K562 (cell line): ENCODE results near the gene NTNG1.

Experiments used
- CHCHD3 ChIP-seq: fragments of 250-450 bp; sonication (Bioruptor Pico); IDR thresholded peaks from 2 replicates; pipeline ENCODE4 v2.1.2; 2022; ENCODE audit warnings: mild to moderate bottlenecking
- CTCF ChIP-seq, 3 experiments: IDR thresholded peaks in 2 of 3; conservative IDR thresholded peaks in 1 of 3; 2 replicates each; pipeline ENCODE4 v1.5.1; 2011 to 2012; ENCODE audit warnings: low read length in 3 of 3, mild to moderate bottlenecking in 3 of 3, control low read depth in 2 of 3, improper control_type of control experiment in 1 of 3, inconsistent platforms in 1 of 3, low read depth in 1 of 3, mixed read lengths in 1 of 3, moderate library complexity in 1 of 3; ENCODE audit not compliant: insufficient read depth in 2 of 3
- DNMT1 ChIP-seq: fragments of 450-650 bp; IDR thresholded peaks from 2 replicates; pipeline ENCODE4 v1.6.1; 2016; ENCODE audit warnings: antibody characterized with exemption, mild to moderate bottlenecking
- EP300 ChIP-seq: IDR thresholded peaks from 2 replicates; pipeline ENCODE4 v1.6.1; 2012; ENCODE audit warnings: low read length, improper control_type of control experiment
- ETS2 ChIP-seq: IDR thresholded peaks from 2 replicates; pipeline ENCODE4 v1.6.1; 2016; ENCODE audit warnings: borderline replicate concordance, missing genetic modification characterization, mild to moderate bottlenecking, moderate library complexity, missing compliant biosample characterization; ENCODE audit not compliant: poor library complexity, severe bottlenecking
- FOXP4 ChIP-seq: sonication (generic); formaldehyde crosslinking; IDR thresholded peaks from 2 replicates; pipeline ENCODE4 v1.8.0; 2022; ENCODE audit warnings: mild to moderate bottlenecking, missing genetic modification reagents, borderline replicate concordance
- KAT8 ChIP-seq: fragments of 450-650 bp; IDR thresholded peaks from 2 replicates; pipeline ENCODE4 v1.6.1; 2016; ENCODE audit warnings: low read depth, mild to moderate bottlenecking
- MXI1 ChIP-seq: IDR thresholded peaks from 2 replicates; pipeline ENCODE4 v1.6.1; 2011; ENCODE audit warnings: low read depth, mild to moderate bottlenecking, improper control_type of control experiment, low read length
- NBN ChIP-seq: fragments of 450-650 bp; IDR thresholded peaks from 2 replicates; pipeline ENCODE4 v1.6.1; 2016; ENCODE audit warnings: low read depth, mild to moderate bottlenecking
- SIN3A ChIP-seq, 2 experiments: fragments of 150-350 bp in 1 of 2; IDR thresholded peaks; 2 replicates each; pipeline ENCODE4 v1.6.1; 2011 to 2016; ENCODE audit warnings: borderline replicate concordance in 2 of 2, low read depth in 2 of 2, low read length in 2 of 2, mild to moderate bottlenecking in 2 of 2, moderate library complexity in 2 of 2; ENCODE audit not compliant: control insufficient read depth in 1 of 2
- SMC3 ChIP-seq: conservative IDR thresholded peaks from 2 replicates; pipeline ENCODE4 v1.6.1; 2011; ENCODE audit warnings: low read depth, low read length, improper control_type of control experiment; ENCODE audit not compliant: insufficient read depth
- THRB ChIP-seq: fragments of 450-650 bp; formaldehyde crosslinking; conservative IDR thresholded peaks from 2 replicates; pipeline ENCODE4 v1.4.0; 2022; ENCODE audit warnings: mild to moderate bottlenecking, missing genetic modification characterization
- ZBED1 ChIP-seq: IDR thresholded peaks from 2 replicates; pipeline ENCODE4 v1.6.1; 2014
- TF ChIP-seq, protein P1 (sequence below): fragments of 450-650 bp; formaldehyde crosslinking; IDR thresholded peaks from 2 replicates; pipeline ENCODE4 v1.4.0; 2020; ENCODE audit warnings: mild to moderate bottlenecking, mixed read lengths

- no peak for TF ChIP-seq ZBED1
- no peak for TF ChIP-seq NBN
- TF ChIP-seq DNMT1 = no peak
- TF ChIP-seq FOXP4 (CRISPR knock-in tag) = no peak
- TF ChIP-seq MXI1 = no peak
- no peak for TF ChIP-seq CTCF (IDR thresholded peaks at IDR 0.05 in 2 of 3, conservative IDR thresholded peaks at IDR 0.05 in 1 of 3; ENCODE audit: insufficient read depth in 2 of 3, low read depth in 1 of 3, low read length in 3 of 3)
- TF ChIP-seq, protein P1, sequence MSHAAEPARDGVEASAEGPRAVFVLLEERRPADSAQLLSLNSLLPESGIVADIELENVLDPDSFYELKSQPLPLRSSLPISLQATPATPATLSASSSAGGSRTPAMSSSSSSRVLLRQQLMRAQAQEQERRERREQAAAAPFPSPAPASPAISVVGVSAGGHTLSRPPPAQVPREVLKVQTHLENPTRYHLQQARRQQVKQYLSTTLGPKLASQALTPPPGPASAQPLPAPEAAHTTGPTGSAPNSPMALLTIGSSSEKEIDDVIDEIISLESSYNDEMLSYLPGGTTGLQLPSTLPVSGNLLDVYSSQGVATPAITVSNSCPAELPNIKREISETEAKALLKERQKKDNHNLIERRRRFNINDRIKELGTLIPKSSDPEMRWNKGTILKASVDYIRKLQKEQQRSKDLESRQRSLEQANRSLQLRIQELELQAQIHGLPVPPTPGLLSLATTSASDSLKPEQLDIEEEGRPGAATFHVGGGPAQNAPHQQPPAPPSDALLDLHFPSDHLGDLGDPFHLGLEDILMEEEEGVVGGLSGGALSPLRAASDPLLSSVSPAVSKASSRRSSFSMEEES (CRISPR knock-in tag) = no peak
- TF ChIP-seq KAT8 = no peak
- TF ChIP-seq SIN3A (IDR thresholded peaks at IDR 0.05; ENCODE audit: borderline replicate concordance in 2 of 2, control insufficient read depth in 1 of 2, low read depth in 2 of 2, low read length in 2 of 2) = no peak
- no peak for TF ChIP-seq THRB
- no peak for TF ChIP-seq EP300
- TF ChIP-seq CHCHD3 = no peak
- no peak for TF ChIP-seq ETS2
- no peak for TF ChIP-seq SMC3
These were observed 5.4 kb upstream of the NTNG1 start for GRCh38 chr1:107135463-107135862.
